EH (cell line): ENCODE measurements around the gene PHACTR3.

Experiments
- DNase-seq: peaks from one replicate; pipeline ENCODE4 v3.0.0-alpha.2; 2015; ENCODE audit warnings: low read depth

Gene PHACTR3

GRCh38 chr20:59622496-59622895 lies 18.2 kb downstream of the PHACTR3 start:
- no peak for DNase-seq

- no peak for DNase-seq
Measured at GRCh38 chr20:59623133-59623532, 18.8 kb downstream of the PHACTR3 start.

GRCh38 chr20:59623583-59623982 lies 19.2 kb downstream of the PHACTR3 start:
- no peak for DNase-seq

GRCh38 chr20:59624401-59624800 lies 20.1 kb downstream of the PHACTR3 start:
- DNase-seq: no peak

- no peak for DNase-seq
Measured at GRCh38 chr20:59625214-59625922, 21.0 kb downstream of the PHACTR3 start.

- DNase-seq: no peak
Measured at GRCh38 chr20:59627298-59627697, 23.0 kb downstream of the PHACTR3 start.

- no peak for DNase-seq
Measured at GRCh38 chr20:59628171-59628570, 23.8 kb downstream of the PHACTR3 start.

- no peak for DNase-seq
Measured at GRCh38 chr20:59629141-59630045, 25.1 kb downstream of the PHACTR3 start.

- no peak for DNase-seq
Measured at GRCh38 chr20:59630526-59630925, 26.2 kb downstream of the PHACTR3 start.

- DNase-seq: no peak
Measured at GRCh38 chr20:59631751-59632540, 27.6 kb downstream of the PHACTR3 start.

GRCh38 chr20:59632541-59633113 lies 28.3 kb downstream of the PHACTR3 start:
- no peak for DNase-seq

- no peak for DNase-seq
Measured at GRCh38 chr20:59633656-59634251, 29.4 kb downstream of the PHACTR3 start.

- no peak for DNase-seq
Measured at GRCh38 chr20:59634435-59635005, 30.2 kb downstream of the PHACTR3 start.

GRCh38 chr20:59636766-59637370 lies 32.5 kb downstream of the PHACTR3 start:
- DNase-seq: no peak

GRCh38 chr20:59640267-59640666 lies 35.9 kb downstream of the PHACTR3 start:
- DNase-seq: no peak

- DNase-seq: no peak
Measured at GRCh38 chr20:59643615-59644061, 39.3 kb downstream of the PHACTR3 start.

- no peak for DNase-seq
Measured at GRCh38 chr20:59644371-59644939, 40.1 kb downstream of the PHACTR3 start.

GRCh38 chr20:59645271-59645670 lies 40.9 kb downstream of the PHACTR3 start:
- DNase-seq: no peak

GRCh38 chr20:59645761-59646171 lies 41.4 kb downstream of the PHACTR3 start:
- DNase-seq: no peak

GRCh38 chr20:59646487-59646886 lies 42.1 kb downstream of the PHACTR3 start:
- DNase-seq: no peak
